IPS-20b (cell line): ENCODE data around the gene WRNIP1.

Source experiments
- H3K27ac ChIP-seq: one replicate; pipeline ENCODE4 v1.5.1; 2013; ENCODE audit warnings: low read length
- H3K27me3 ChIP-seq: 2 replicates; pipeline ENCODE4 v1.6.1; 2013; ENCODE audit warnings: mild to moderate bottlenecking, low read length, inconsistent platforms; ENCODE audit not compliant: insufficient read depth
- H3K36me3 ChIP-seq: 2 replicates; pipeline ENCODE4 v1.6.1; 2013; ENCODE audit warnings: low read depth, mild to moderate bottlenecking, inconsistent platforms, low read length, moderate library complexity; ENCODE audit not compliant: insufficient read depth
- H3K4me1 ChIP-seq: 2 replicates; pipeline ENCODE4 v1.6.1; 2013; ENCODE audit warnings: mild to moderate bottlenecking, control low read depth, inconsistent platforms, low read length, moderate library complexity; ENCODE audit not compliant: insufficient read depth
- H3K4me3 ChIP-seq: 2 replicates; pipeline ENCODE4 v1.5.1; 2013; ENCODE audit warnings: mild to moderate bottlenecking, low read length, inconsistent platforms
- H3K9ac ChIP-seq: 2 replicates; pipeline ENCODE4 v1.6.1; 2013; ENCODE audit warnings: low read depth, mild to moderate bottlenecking, inconsistent platforms, low read length, moderate library complexity
- H3K9me3 ChIP-seq: 2 replicates; pipeline ENCODE4 v1.6.1; 2013; ENCODE audit warnings: mild to moderate bottlenecking, low read depth, low read length, inconsistent platforms; ENCODE audit not compliant: insufficient read depth

The WRNIP1 gene

GRCh38 chr6:2802521-2803060 is 37.4 kb downstream of the WRNIP1 start:
- Histone ChIP-seq H3K9ac (no peak overlapping the region), H3K4me3 (no peak overlapping the region), H3K4me1 (peaks cover 2% of the 10 kb centered on the region; the same call in 1 of the 2 replicates), H3K27ac (no peak overlapping the region), H3K27me3 (no peaks in the 10 kb centered on the region), H3K9me3 (no peaks in the 10 kb centered on the region), H3K36me3 (no peaks in the 10 kb centered on the region)

- H3K9me3 ChIP-seq = no peaks in the 10 kb centered on the region
- H3K27me3 ChIP-seq = no peaks in the 10 kb centered on the region
- no peaks in the 10 kb centered on the region for H3K36me3 ChIP-seq
- H3K4me3 ChIP-seq = no peak overlapping the region
- H3K4me1 ChIP-seq = no peaks in the 10 kb centered on the region
- H3K27ac ChIP-seq = no peak overlapping the region
- no peak overlapping the region for H3K9ac ChIP-seq
These were observed 38.7 kb downstream of the WRNIP1 start for GRCh38 chr6:2803731-2804429.

- H3K9ac ChIP-seq = no peak overlapping the region
- H3K27ac ChIP-seq = no peak overlapping the region
These were observed 39.3 kb downstream of the WRNIP1 start for GRCh38 chr6:2804516-2804915.

GRCh38 chr6:2805031-2805430 is 39.8 kb downstream of the WRNIP1 start:
- no peaks in the 10 kb centered on the region for H3K27me3 ChIP-seq
- no peaks in the 10 kb centered on the region for H3K9me3 ChIP-seq
- H3K9ac ChIP-seq = no peak overlapping the region
- H3K36me3 ChIP-seq = no peaks in the 10 kb centered on the region
- no peak overlapping the region for H3K27ac ChIP-seq
- H3K4me1 ChIP-seq = no peaks in the 10 kb centered on the region
- H3K4me3 ChIP-seq = no peak overlapping the region

More at GRCh38 chr6:2804516-2804915, 39.3 kb downstream of the WRNIP1 start:
- Histone ChIP-seq H3K27me3 (no peaks in the 10 kb centered on the region), H3K4me1 (no peaks in the 10 kb centered on the region), H3K4me3 (no peak overlapping the region), H3K9me3 (no peaks in the 10 kb centered on the region), H3K36me3 (no peaks in the 10 kb centered on the region)

GRCh38 chr6:2806644-2807043 is 41.5 kb downstream of the WRNIP1 start:
- Histone ChIP-seq H3K9ac (no peak overlapping the region), H3K9me3 (no peaks in the 10 kb centered on the region), H3K4me3 (no peak overlapping the region), H3K4me1 (no peaks in the 10 kb centered on the region), H3K36me3 (no peaks in the 10 kb centered on the region), H3K27me3 (no peaks in the 10 kb centered on the region), H3K27ac (no peak overlapping the region)

GRCh38 chr6:2807342-2808090 is 42.3 kb downstream of the WRNIP1 start:
- no peaks in the 10 kb centered on the region for H3K4me1 ChIP-seq
- no peak overlapping the region for H3K27ac ChIP-seq
- no peaks in the 10 kb centered on the region for H3K9me3 ChIP-seq
- H3K36me3 ChIP-seq = no peaks in the 10 kb centered on the region
- H3K4me3 ChIP-seq = no peak overlapping the region
- no peak overlapping the region for H3K9ac ChIP-seq
- no peaks in the 10 kb centered on the region for H3K27me3 ChIP-seq

GRCh38 chr6:2809015-2809414 is 43.8 kb downstream of the WRNIP1 start:
- H3K4me1 ChIP-seq = no peaks in the 10 kb centered on the region
- no peak overlapping the region for H3K4me3 ChIP-seq
- H3K9me3 ChIP-seq = no peaks in the 10 kb centered on the region
- no peaks in the 10 kb centered on the region for H3K36me3 ChIP-seq
- no peak overlapping the region for H3K9ac ChIP-seq
- no peaks in the 10 kb centered on the region for H3K27me3 ChIP-seq
- H3K27ac ChIP-seq = no peak overlapping the region

- Histone ChIP-seq H3K36me3 (no peaks in the 10 kb centered on the region), H3K4me1 (no peaks in the 10 kb centered on the region), H3K9ac (no peak overlapping the region), H3K27me3 (no peaks in the 10 kb centered on the region), H3K9me3 (no peaks in the 10 kb centered on the region), H3K4me3 (no peak overlapping the region), H3K27ac (no peak overlapping the region)
These were observed 45.0 kb downstream of the WRNIP1 start for GRCh38 chr6:2810092-2810671.

- Histone ChIP-seq H3K36me3 (no peaks in the 10 kb centered on the region), H3K4me1 (no peaks in the 10 kb centered on the region), H3K9me3 (peaks cover 7% of the 10 kb centered on the region; the same call in 1 of the 2 replicates), H3K9ac (no peak overlapping the region), H3K27me3 (no peaks in the 10 kb centered on the region), H3K27ac (no peak overlapping the region), H3K4me3 (no peak overlapping the region)
These were observed 47.5 kb downstream of the WRNIP1 start for GRCh38 chr6:2812695-2813094.

GRCh38 chr6:2816158-2816557 is 51.0 kb downstream of the WRNIP1 start:
- Histone ChIP-seq H3K4me1 (peaks cover 4% of the 10 kb centered on the region; the same call in 1 of the 2 replicates), H3K27me3 (no peaks in the 10 kb centered on the region), H3K4me3 (no peak overlapping the region), H3K9ac (no peak overlapping the region), H3K9me3 (peaks cover 7% of the 10 kb centered on the region; the same call in 1 of the 2 replicates), H3K27ac (no peak overlapping the region), H3K36me3 (no peaks in the 10 kb centered on the region)

- no peaks in the 10 kb centered on the region for H3K36me3 ChIP-seq
- no peak overlapping the region for H3K27ac ChIP-seq
- H3K4me1 ChIP-seq = peaks cover 4% of the 10 kb centered on the region; the same call in 1 of the 2 replicates
- H3K27me3 ChIP-seq = no peaks in the 10 kb centered on the region
- H3K9ac ChIP-seq = no peak overlapping the region
- peaks cover 7% of the 10 kb centered on the region; the same call in 1 of the 2 replicates for H3K9me3 ChIP-seq
- no peak overlapping the region for H3K4me3 ChIP-seq
These were observed 52.8 kb downstream of the WRNIP1 start for GRCh38 chr6:2817903-2818443.
